Measurements from ENCODE around the gene RTN4R. TPM values are rescaled to one million over a fixed set of nuclear protein-coding genes. Genes with fewer than 3 reads are reported as not detected.
A peak's percentile ranks its signal among the peaks of the same experiment; 100 is the strongest.

The RTN4R gene
- total RNA-seq, 2 experiments from 2014 or later = 0.36 to 0.50 TPM

DNA sequence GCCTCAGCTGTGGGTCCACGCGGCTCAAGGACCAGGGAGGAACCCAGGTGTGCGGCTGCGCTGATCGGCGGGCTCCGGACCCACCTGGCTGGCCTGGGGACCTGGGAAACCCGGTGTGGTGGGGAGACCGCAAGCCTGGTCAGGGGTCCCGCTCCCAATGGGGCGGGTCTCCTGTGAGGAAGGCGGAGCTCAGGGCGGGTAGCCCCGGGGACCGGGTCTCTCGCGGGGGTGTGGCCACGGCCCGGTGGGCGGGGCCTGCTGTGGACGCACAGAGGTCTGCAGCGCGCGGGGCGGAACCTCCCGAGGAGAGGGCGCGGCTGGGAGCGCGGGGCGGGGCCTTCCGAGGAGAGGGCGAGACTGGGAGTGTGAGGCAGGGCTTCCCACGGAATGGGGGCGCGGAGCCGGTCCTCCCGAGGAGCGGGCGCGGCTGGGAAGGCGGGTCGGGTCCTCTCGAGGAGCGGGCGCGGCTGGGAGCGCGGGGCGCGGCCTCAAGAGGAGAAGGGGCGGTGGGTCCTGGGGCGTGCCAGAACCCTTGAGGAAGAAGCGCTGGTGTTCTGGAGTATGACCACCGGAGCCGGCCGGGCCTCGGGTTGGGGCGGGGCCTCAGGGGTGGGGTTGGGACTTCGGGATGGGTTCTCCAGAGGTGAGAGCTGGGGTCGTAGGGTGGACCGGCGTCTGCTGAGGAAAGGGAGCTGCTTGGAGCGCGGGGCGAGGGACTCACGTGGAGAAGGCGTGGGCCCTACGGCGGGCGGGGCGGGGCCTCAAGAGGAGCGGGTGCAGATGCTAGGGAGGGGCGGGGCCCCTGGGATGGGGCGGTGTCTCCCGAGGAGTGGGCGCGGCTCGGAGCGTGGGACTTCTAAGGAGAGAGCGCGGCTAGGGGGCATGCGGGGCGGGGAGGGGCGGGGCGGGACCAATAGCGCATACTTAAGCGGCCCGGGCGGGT, 31.0 kb upstream of the RTN4R start:
- TF ChIP-seq, protein P1, sequence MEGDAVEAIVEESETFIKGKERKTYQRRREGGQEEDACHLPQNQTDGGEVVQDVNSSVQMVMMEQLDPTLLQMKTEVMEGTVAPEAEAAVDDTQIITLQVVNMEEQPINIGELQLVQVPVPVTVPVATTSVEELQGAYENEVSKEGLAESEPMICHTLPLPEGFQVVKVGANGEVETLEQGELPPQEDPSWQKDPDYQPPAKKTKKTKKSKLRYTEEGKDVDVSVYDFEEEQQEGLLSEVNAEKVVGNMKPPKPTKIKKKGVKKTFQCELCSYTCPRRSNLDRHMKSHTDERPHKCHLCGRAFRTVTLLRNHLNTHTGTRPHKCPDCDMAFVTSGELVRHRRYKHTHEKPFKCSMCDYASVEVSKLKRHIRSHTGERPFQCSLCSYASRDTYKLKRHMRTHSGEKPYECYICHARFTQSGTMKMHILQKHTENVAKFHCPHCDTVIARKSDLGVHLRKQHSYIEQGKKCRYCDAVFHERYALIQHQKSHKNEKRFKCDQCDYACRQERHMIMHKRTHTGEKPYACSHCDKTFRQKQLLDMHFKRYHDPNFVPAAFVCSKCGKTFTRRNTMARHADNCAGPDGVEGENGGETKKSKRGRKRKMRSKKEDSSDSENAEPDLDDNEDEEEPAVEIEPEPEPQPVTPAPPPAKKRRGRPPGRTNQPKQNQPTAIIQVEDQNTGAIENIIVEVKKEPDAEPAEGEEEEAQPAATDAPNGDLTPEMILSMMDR (IDR thresholded peaks at IDR 0.05) = no peak
- H3K9me3 Mint-ChIP-seq = no peaks in the 10 kb centered on the region
- Histone ChIP-seq H3K4me3 (ENCODE audit: low read length) (peak overlapping the region; percentile 53), H3K36me3 (ENCODE audit: insufficient read depth, low read length) (no peaks in the 10 kb centered on the region), H3K27ac (ENCODE audit: low read depth in 1 of 2, low read length in 2 of 2) (no peak overlapping the region), H3K9me3 (ENCODE audit: control insufficient read depth in 1 of 2, insufficient read depth in 1 of 2, low read length in 2 of 2) (no peaks in the 10 kb centered on the region), H3K4me1 (ENCODE audit: insufficient read depth, low read length) (peaks cover 15% of the 10 kb centered on the region), H3K27me3 (ENCODE audit: control insufficient read depth in 1 of 2, insufficient read depth in 2 of 2, low read length in 2 of 2) (peaks cover 0 to 3% of the 10 kb centered on the region in 2 experiments)
- peaks cover 4% of the 10 kb centered on the region for H3K4me1 Mint-ChIP-seq (ENCODE audit: low read depth)
- no peaks in the 10 kb centered on the region for H3K36me3 Mint-ChIP-seq (ENCODE audit: low read depth)
- H3K27me3 Mint-ChIP-seq = peaks cover 8% of the 10 kb centered on the region
- peak overlapping the region; percentile 87 for H3K4me3 Mint-ChIP-seq
- CTCF ChIA-PET = no interaction called here
- ATAC-seq (ENCODE audit: poor library complexity) (peak; percentile 90), DNase-seq (peak; percentile 85 to 98 (median 92))
- intact Hi-C loops (cut with DNase I, micrococcal nuclease) = loop anchor here (2.0 to 5.0 kb wide), 4 partner anchors 20 to 93 kb away; partner anchors contain the start of genes DGCR6L (in 1 of the 2) and ZNF74 (in 1 of the 2)
- H3K27ac Mint-ChIP-seq = peak overlapping the region; percentile 72
- POLR2A ChIA-PET = interaction anchor here (1.5 to 2.0 kb wide), 2 partner anchors 20 to 404 kb away, joined by 3 to 12 read pairs; partner anchors contain the start of gene DGCR6L

DNA sequence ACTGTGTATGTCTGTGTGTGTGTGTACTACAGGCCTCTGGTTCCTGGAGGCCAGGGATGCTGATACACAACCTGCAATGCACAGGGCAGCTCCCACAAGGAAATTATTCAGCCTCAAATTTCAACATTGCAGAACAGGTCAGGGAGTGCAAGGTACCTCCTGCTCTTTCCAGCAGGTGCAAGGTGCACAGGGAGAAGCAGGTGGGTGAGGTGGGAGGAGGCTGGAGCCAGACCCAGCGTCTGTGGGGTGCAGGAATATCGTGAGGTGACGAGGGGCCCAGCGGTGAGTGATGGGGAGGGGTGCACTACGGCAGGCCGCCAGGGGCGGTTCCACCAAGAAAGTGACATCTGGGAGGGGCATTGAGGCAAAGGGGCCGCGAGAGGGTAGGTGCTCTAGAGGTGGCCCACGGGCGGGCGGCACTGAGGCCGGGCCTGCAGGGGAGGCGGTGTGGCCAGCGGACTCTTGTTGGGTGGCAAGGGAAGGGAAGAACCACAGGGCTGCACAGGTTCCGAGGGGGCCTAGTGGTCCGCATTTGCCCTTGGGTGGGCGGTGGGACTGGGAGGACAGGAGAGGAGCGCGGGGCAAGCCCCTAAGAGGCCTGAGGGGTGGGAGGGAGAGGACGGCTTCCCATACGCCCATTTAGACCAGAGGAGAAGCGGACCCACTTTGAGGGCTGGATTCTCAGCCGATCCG, 30.1 kb upstream of the RTN4R start:
- intact Hi-C loops (cut with DNase I, micrococcal nuclease) = loop anchor here (2.0 to 5.0 kb wide), 4 partner anchors 21 to 94 kb away; partner anchors contain the start of genes DGCR6L (in 1 of the 2) and ZNF74 (in 1 of the 2)
- no peak overlapping the region for H3K27ac ChIP-seq (ENCODE audit: low read depth in 1 of 2, low read length in 2 of 2)
- Mint-ChIP-seq H3K4me1 (ENCODE audit: low read depth) (peaks cover 4% of the 10 kb centered on the region), H3K27ac (peak overlapping the region; percentile 72), H3K36me3 (ENCODE audit: low read depth) (no peaks in the 10 kb centered on the region), H3K27me3 (peaks cover 8% of the 10 kb centered on the region), H3K4me3 (peak overlapping the region; percentile 77), H3K9me3 (no peaks in the 10 kb centered on the region)
- ATAC-seq (ENCODE audit: poor library complexity) = no peak
- POLR2A ChIA-PET = interaction anchor here (1.5 to 2.0 kb wide), 2 partner anchors 21 to 405 kb away, joined by 3 to 12 read pairs; partner anchors contain the start of gene DGCR6L
- H3K36me3 ChIP-seq (ENCODE audit: insufficient read depth, low read length) = no peaks in the 10 kb centered on the region
- TF ChIP-seq, protein P1 (IDR thresholded peaks at IDR 0.05) = no peak
- peaks cover 15% of the 10 kb centered on the region for H3K4me1 ChIP-seq (ENCODE audit: insufficient read depth, low read length)
- CTCF ChIA-PET = no interaction called here
- H3K9me3 ChIP-seq (ENCODE audit: control insufficient read depth in 1 of 2, insufficient read depth in 1 of 2, low read length in 2 of 2) = no peaks in the 10 kb centered on the region
- peak overlapping the region; percentile 53 for H3K4me3 ChIP-seq (ENCODE audit: low read length)
- DNase-seq = peak in 1 of 14 experiments; percentile 18
- H3K27me3 ChIP-seq (ENCODE audit: control insufficient read depth in 1 of 2, insufficient read depth in 2 of 2, low read length in 2 of 2) = peaks cover 0 to 3% of the 10 kb centered on the region in 2 experiments

DNA sequence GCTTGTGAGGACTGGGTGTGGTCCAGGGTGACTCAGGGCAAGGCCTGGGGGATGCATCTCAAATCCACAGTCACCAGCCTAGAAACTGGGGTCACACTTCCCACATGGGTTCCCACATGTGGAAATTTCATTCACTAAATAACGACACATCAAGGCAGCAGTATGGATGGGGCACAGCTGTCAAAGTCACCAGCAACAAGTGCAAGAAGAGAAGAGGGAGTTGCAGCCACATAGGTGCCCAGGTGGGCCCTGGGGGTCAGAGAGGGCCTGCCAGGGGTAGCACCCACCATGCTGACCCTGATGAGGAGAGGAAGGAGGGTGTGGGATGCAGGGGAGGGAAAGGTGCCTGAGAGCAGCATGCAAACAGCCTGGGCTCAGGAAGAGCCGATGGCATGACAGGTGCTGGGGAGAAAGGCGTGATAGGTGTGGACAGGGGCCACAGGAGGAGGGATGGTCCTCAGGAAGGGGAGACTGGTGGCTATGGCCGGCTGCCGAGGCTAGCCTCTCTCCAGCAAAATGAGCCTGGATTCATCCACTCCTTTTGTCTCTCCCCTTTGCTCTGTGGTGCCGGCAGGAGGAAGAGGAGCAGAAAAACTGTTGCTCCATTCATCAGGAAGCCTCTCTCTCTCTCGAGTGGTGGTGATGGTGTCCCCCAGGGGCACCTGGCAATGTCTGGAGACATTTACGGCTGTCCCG, 29.4 kb upstream of the RTN4R start:
- peaks cover 4% of the 10 kb centered on the region for H3K4me1 Mint-ChIP-seq (ENCODE audit: low read depth)
- peak overlapping the region; percentile 72 for H3K27ac Mint-ChIP-seq
- Histone ChIP-seq H3K4me1 (ENCODE audit: insufficient read depth, low read length) (peaks cover 15% of the 10 kb centered on the region), H3K27me3 (ENCODE audit: control insufficient read depth in 1 of 2, insufficient read depth in 2 of 2, low read length in 2 of 2) (no peaks in the 10 kb centered on the region), H3K36me3 (ENCODE audit: insufficient read depth, low read length) (no peaks in the 10 kb centered on the region), H3K9me3 (ENCODE audit: control insufficient read depth in 1 of 2, insufficient read depth in 1 of 2, low read length in 2 of 2) (no peaks in the 10 kb centered on the region), H3K27ac (ENCODE audit: low read depth in 1 of 2, low read length in 2 of 2) (no peak overlapping the region), H3K4me3 (ENCODE audit: low read length) (no peak overlapping the region)
- peaks cover 5% of the 10 kb centered on the region for H3K27me3 Mint-ChIP-seq
- H3K9me3 Mint-ChIP-seq = no peaks in the 10 kb centered on the region
- TF ChIP-seq, protein P1 (IDR thresholded peaks at IDR 0.05) = no peak
- CTCF ChIA-PET = no interaction called here
- H3K4me3 Mint-ChIP-seq = peak overlapping the region; percentile 77
- intact Hi-C loops (cut with DNase I, micrococcal nuclease) = loop anchor here (2.0 to 5.0 kb wide), 4 partner anchors 21 to 95 kb away; partner anchors contain the start of genes DGCR6L (in 1 of the 2) and ZNF74 (in 1 of the 2)
- POLR2A ChIA-PET = no interaction called here
- no peaks in the 10 kb centered on the region for H3K36me3 Mint-ChIP-seq (ENCODE audit: low read depth)
- no peak for ATAC-seq (ENCODE audit: poor library complexity)
- no peak for DNase-seq
